Esophagus squamous epithelium (tissue), 5 donors: ENCODE measurements around the gene ST8SIA2. TPM values are rescaled to one million over a fixed set of nuclear protein-coding genes. Genes with fewer than 3 reads are reported as not detected.

Source experiments
- DNase-seq: peaks from one replicate; lab custom pipeline; 2025; lab: John Stamatoyannopoulos, UW
- H3K27ac ChIP-seq, 4 donors: fragments of 200-600 bp; sonication (generic); one replicate each; pipeline ENCODE4 v1.5.1; 2016 to 2019; ENCODE audit warnings: mild to moderate bottlenecking in 1 of 4
- H3K27me3 ChIP-seq, 4 donors: fragments of 200-600 bp; sonication (generic); 1 replicate in 3 of 4; 2 replicates in 1 of 4; pipeline versions ENCODE4 v1.5.1 to v1.6.0; 2017 to 2021; ENCODE audit warnings: antibody characterized with exemption in 1 of 4
- H3K36me3 ChIP-seq, 3 donors: fragments of 200-600 bp; sonication (generic); one replicate each; pipeline ENCODE4 v1.5.1; 2016 to 2019
- H3K4me1 ChIP-seq, 3 donors: fragments of 200-600 bp; sonication (generic); one replicate each; pipeline ENCODE4 v1.5.1; 2017 to 2019
- H3K4me3 ChIP-seq, 4 donors: fragments of 200-600 bp; sonication (generic); 1 replicate in 3 of 4; 2 replicates in 1 of 4; pipeline ENCODE4 v1.5.1; 2016 to 2019; ENCODE audit warnings: mild to moderate bottlenecking in 2 of 4, moderate library complexity in 1 of 4
- H3K9me3 ChIP-seq, 3 donors: fragments of 200-600 bp; sonication (generic); one replicate each; pipeline ENCODE4 v1.5.1; 2016 to 2019
- CTCF ChIP-seq, 6 experiments: fragments of 450-650 bp in 4 of 6; fragments of 200-600 bp in 2 of 6; sonication (generic) in 2 of 6; IDR thresholded peaks; one replicate each; pipeline ENCODE4 v1.5.1; 2016 to 2019; ENCODE audit warnings: antibody characterized with exemption in 6 of 6, mild to moderate bottlenecking in 4 of 6, moderate library complexity in 4 of 6
- POLR2A ChIP-seq, 4 donors: fragments of 450-650 bp; IDR thresholded peaks; one replicate each; pipeline ENCODE4 v1.6.1; 2017; ENCODE audit warnings: antibody characterized with exemption in 4 of 4, mild to moderate bottlenecking in 4 of 4, moderate library complexity in 3 of 4
- WGBS, 2 donors: methylation state at CpG; one replicate each; pipeline ENCODE4 v1.1.5; 2018; 5-methylcytosine and 5-hydroxymethylcytosine counted together
- intact Hi-C: fragments of 100-400 bp; cut with DNase I; formaldehyde crosslinking; loops from one replicate; pipeline ENCODE4 v1.15.0; 2022
- total RNA-seq, 4 donors: library from RNA; depleted of rRNA; stranded (reverse); fragments of >200 nt; gene quantifications; one replicate each; pipeline ENCODE4 v1.1.0, GENCODE V29; 2016
- donor health status: DM: yes; HTN: yes; CAD: no.

ST8SIA2 gene
- total RNA-seq, 4 donors from 2014 or later: not detected

- no peaks in the 10 kb centered on the region for H3K4me1 ChIP-seq
- H3K4me3 ChIP-seq: no peak overlapping the region
- 21 to 22% methylated on average over 2 of the region's 2 CpGs for WGBS, 2 donors
- intact Hi-C loops: no loop called here
- H3K27ac ChIP-seq: no peak overlapping the region
- H3K36me3 ChIP-seq: no peaks in the 10 kb centered on the region
- DNase-seq: no peak
- peaks cover 0 to 23% (median 0%) of the 10 kb centered on the region in 4 donors for H3K27me3 ChIP-seq
- TF ChIP-seq POLR2A (IDR thresholded peaks at IDR 0.05) (no peak), CTCF (IDR thresholded peaks at IDR 0.05) (no peak)
- H3K9me3 ChIP-seq: no peaks in the 10 kb centered on the region
Observed at GRCh38 chr15:92429378-92430068, 35.8 kb downstream of the ST8SIA2 start.

GRCh38 chr15:92430069-92430440 is 36.4 kb downstream of the ST8SIA2 start:
- WGBS, 2 donors: 60 to 83% methylated on average over 1 of the region's 1 CpG
- intact Hi-C loops: no loop called here

GRCh38 chr15:92435145-92435544 is 41.5 kb downstream of the ST8SIA2 start:
- Histone ChIP-seq H3K27me3 (peaks cover 0 to 45% (median 0%) of the 10 kb centered on the region in 4 donors), H3K4me3 (no peak overlapping the region), H3K9me3 (no peaks in the 10 kb centered on the region), H3K4me1 (no peaks in the 10 kb centered on the region), H3K36me3 (no peaks in the 10 kb centered on the region), H3K27ac (no peak overlapping the region)
- DNase-seq: no peak
- WGBS, 2 donors: 70 to 76% methylated on average over 3 of the region's 3 CpGs
- intact Hi-C loops: no loop called here
- TF ChIP-seq POLR2A (IDR thresholded peaks at IDR 0.05): no peak
- TF ChIP-seq CTCF (IDR thresholded peaks at IDR 0.05): no peak

More at GRCh38 chr15:92430069-92430440, 36.4 kb downstream of the ST8SIA2 start:
- no peak for DNase-seq
- Histone ChIP-seq H3K36me3 (no peaks in the 10 kb centered on the region), H3K27me3 (peaks cover 0 to 24% (median 0%) of the 10 kb centered on the region in 4 donors), H3K9me3 (no peaks in the 10 kb centered on the region), H3K4me3 (no peak overlapping the region), H3K4me1 (no peaks in the 10 kb centered on the region), H3K27ac (no peak overlapping the region)
- TF ChIP-seq POLR2A (IDR thresholded peaks at IDR 0.05): no peak
- TF ChIP-seq CTCF (IDR thresholded peaks at IDR 0.05): no peak

- Histone ChIP-seq H3K27me3 (peaks cover 0 to 39% (median 0%) of the 10 kb centered on the region in 4 donors), H3K36me3 (no peaks in the 10 kb centered on the region), H3K27ac (no peak overlapping the region), H3K4me3 (no peak overlapping the region), H3K9me3 (no peaks in the 10 kb centered on the region), H3K4me1 (no peaks in the 10 kb centered on the region)
- intact Hi-C loops: no loop called here
- TF ChIP-seq POLR2A (IDR thresholded peaks at IDR 0.05): no peak
- no peak for TF ChIP-seq CTCF (IDR thresholded peaks at IDR 0.05)
- DNase-seq: no peak
- WGBS, 2 donors: 82 to 100% methylated on average over 2 of the region's 12 CpGs
Observed at GRCh38 chr15:92438471-92438870, 44.8 kb downstream of the ST8SIA2 start.

GRCh38 chr15:92443381-92443780 is 49.7 kb downstream of the ST8SIA2 start:
- 75 to 92% methylated on average over 3 of the region's 3 CpGs for WGBS, 2 donors
- Histone ChIP-seq H3K36me3 (no peaks in the 10 kb centered on the region), H3K4me3 (no peak overlapping the region), H3K27ac (no peak overlapping the region), H3K27me3 (peaks cover 0 to 6% (median 0%) of the 10 kb centered on the region in 4 donors), H3K9me3 (no peaks in the 10 kb centered on the region), H3K4me1 (no peaks in the 10 kb centered on the region)
- intact Hi-C loops: no loop called here
- no peak for DNase-seq
- TF ChIP-seq CTCF (IDR thresholded peaks at IDR 0.05) (no peak), POLR2A (IDR thresholded peaks at IDR 0.05) (no peak)
